A673 (cell line): Measurements from ENCODE around the gene LMO7.

Experiments used
- EZH2 ChIP-seq: fragments of 200-600 bp; sonication (generic); IDR thresholded peaks from 2 replicates; pipeline ENCODE4 v1.6.1; 2017; ENCODE audit warnings: borderline replicate concordance, low read depth, mild to moderate bottlenecking, mixed read lengths, antibody characterized with exemption, low read length; ENCODE audit not compliant: poor library complexity, severe bottlenecking
- TF ChIP-seq, protein P1 (sequence below): fragments of 300-800, 200-600 bp; sonication (generic); conservative IDR thresholded peaks from 2 replicates; pipeline ENCODE4 v1.5.1; 2017; ENCODE audit warnings: low read depth, mild to moderate bottlenecking, antibody characterized with exemption, low read length, moderate library complexity, mixed read lengths

DNA sequence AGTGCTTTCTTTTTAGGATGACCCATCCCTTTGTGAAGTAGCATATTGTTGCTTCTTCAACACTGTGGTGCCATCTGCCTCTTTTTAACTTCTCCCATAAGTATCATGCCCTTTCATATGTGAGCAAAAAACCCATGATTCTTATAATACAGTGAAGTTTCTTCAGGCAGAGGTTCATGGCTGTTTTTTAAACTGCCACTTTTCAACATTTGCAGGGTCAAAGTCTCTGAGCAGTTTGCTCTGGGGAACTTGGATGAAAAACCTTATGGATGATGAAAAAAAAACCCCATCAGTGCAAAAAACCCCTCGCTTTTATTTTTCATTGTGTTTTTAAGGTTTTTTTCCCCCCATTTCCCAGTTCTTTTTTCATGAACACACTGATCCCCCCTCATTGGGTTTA is 158.5 kb downstream of the LMO7 start:
- TF ChIP-seq, protein P1, sequence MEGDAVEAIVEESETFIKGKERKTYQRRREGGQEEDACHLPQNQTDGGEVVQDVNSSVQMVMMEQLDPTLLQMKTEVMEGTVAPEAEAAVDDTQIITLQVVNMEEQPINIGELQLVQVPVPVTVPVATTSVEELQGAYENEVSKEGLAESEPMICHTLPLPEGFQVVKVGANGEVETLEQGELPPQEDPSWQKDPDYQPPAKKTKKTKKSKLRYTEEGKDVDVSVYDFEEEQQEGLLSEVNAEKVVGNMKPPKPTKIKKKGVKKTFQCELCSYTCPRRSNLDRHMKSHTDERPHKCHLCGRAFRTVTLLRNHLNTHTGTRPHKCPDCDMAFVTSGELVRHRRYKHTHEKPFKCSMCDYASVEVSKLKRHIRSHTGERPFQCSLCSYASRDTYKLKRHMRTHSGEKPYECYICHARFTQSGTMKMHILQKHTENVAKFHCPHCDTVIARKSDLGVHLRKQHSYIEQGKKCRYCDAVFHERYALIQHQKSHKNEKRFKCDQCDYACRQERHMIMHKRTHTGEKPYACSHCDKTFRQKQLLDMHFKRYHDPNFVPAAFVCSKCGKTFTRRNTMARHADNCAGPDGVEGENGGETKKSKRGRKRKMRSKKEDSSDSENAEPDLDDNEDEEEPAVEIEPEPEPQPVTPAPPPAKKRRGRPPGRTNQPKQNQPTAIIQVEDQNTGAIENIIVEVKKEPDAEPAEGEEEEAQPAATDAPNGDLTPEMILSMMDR = no peak
- TF ChIP-seq EZH2 = no peak
